Endothelial cell of umbilical vein (primary cell): Measurements from ENCODE around the gene TMEM129.

Experiments used
- CTCF ChIP-seq, 2 donors: IDR thresholded peaks; 1 replicate in 1 of 2; 2 replicates in 1 of 2; pipeline ENCODE4 v1.5.1; 2011; ENCODE audit warnings: low read length in 2 of 2, mild to moderate bottlenecking in 2 of 2, moderate library complexity in 2 of 2, control low read depth in 1 of 2, inconsistent platforms in 1 of 2, low read depth in 1 of 2; ENCODE audit not compliant: insufficient read depth in 1 of 2; ENCODE audit errors: extremely low read depth in 1 of 2
- EZH2 ChIP-seq: IDR thresholded peaks from 2 replicates; pipeline ENCODE4 v1.6.1; 2012; ENCODE audit warnings: borderline replicate concordance, low read depth, mild to moderate bottlenecking, moderate library complexity, low read length, inconsistent platforms; ENCODE audit not compliant: severe bottlenecking
- MAX ChIP-seq: IDR thresholded peaks from 2 replicates; pipeline ENCODE4 v1.6.1; 2011; ENCODE audit not compliant: insufficient read depth, insufficient read length
- POLR2A ChIP-seq: IDR thresholded peaks from 2 replicates; pipeline ENCODE4 v1.6.1; 2012; ENCODE audit warnings: low read depth, mild to moderate bottlenecking, control low read depth, low read length
- POLR2AphosphoS5 ChIP-seq: IDR thresholded peaks from 2 replicates; pipeline ENCODE4 v1.6.1; 2012; ENCODE audit warnings: low read depth, mild to moderate bottlenecking, control low read depth, low read length, moderate library complexity; ENCODE audit not compliant: insufficient read depth

GRCh38 chr4:1741208-1741607, 20.1 kb upstream of the TMEM129 start:
- TF ChIP-seq CTCF (IDR thresholded peaks at IDR 0.05; ENCODE audit: extremely low read depth in 1 of 2, insufficient read depth in 1 of 2, low read depth in 1 of 2, low read length in 2 of 2) = no peak
- TF ChIP-seq EZH2 = no peak
- TF ChIP-seq MAX = no peak
- no peak for TF ChIP-seq POLR2A
- no peak for TF ChIP-seq POLR2AphosphoS5
